HG03280 (cell line): ENCODE measurements around the gene KLF8.
A peak's percentile ranks its signal among the peaks of the same experiment; 100 is the strongest.
"Not testable (repeated sequence)": the region's sequence is repeated elsewhere in the genome, so short reads cannot be mapped to it uniquely, and the experiment has no call there.

Experiments
- ATAC-seq: cut with Tn5 transposase; IDR thresholded peaks from one replicate; pipeline ENCODE4 v1.9.1; 2021; ENCODE audit warnings: mild to moderate bottlenecking, moderate library complexity; ENCODE audit not compliant: unreplicated experiment

Gene KLF8

GRCh38 chrX:56232221-56233082 lies at the start of gene KLF8:
TSS of gene KLF8 (plus strand) at chrX:56232356. CDS start at chrX:56233335, 979 bp downstream.
- peak; percentile 61 for ATAC-seq

- not testable (repeated sequence) for ATAC-seq
Measured at GRCh38 chrX:56206945-56207344, 25.2 kb upstream of the KLF8 start.

GRCh38 chrX:56211701-56212100 lies 20.5 kb upstream of the KLF8 start:
- ATAC-seq = no peak

GRCh38 chrX:56216332-56216731 lies 15.8 kb upstream of the KLF8 start:
- no peak for ATAC-seq

GRCh38 chrX:56219700-56220099 lies 12.5 kb upstream of the KLF8 start:
- ATAC-seq = no peak

- ATAC-seq = no peak
Measured at GRCh38 chrX:56221101-56221500, 11.1 kb upstream of the KLF8 start.

GRCh38 chrX:56222473-56223000 lies 9.6 kb upstream of the KLF8 start:
- ATAC-seq = no peak

- no peak for ATAC-seq
Measured at GRCh38 chrX:56226980-56227379, 5.2 kb upstream of the KLF8 start.

GRCh38 chrX:56228914-56229313 lies 3.2 kb upstream of the KLF8 start:
- ATAC-seq = no peak

GRCh38 chrX:56231537-56232090 lies 542 bp upstream of the KLF8 start:
- ATAC-seq = no peak

GRCh38 chrX:56233100-56233499 lies 944 bp downstream of the KLF8 start:
- ATAC-seq = peak; percentile 19

GRCh38 chrX:56233682-56234081 lies 1.5 kb downstream of the KLF8 start:
- peak; percentile 87 for ATAC-seq

GRCh38 chrX:56248492-56248891 lies 16.3 kb downstream of the KLF8 start:
- ATAC-seq = peak; percentile 78

GRCh38 chrX:56253832-56254703 lies 21.9 kb downstream of the KLF8 start:
- no peak for ATAC-seq

- peak; percentile 60 for ATAC-seq
Measured at GRCh38 chrX:56268888-56269287, 36.7 kb downstream of the KLF8 start.

- ATAC-seq = no peak
Measured at GRCh38 chrX:56278692-56279091, 46.5 kb downstream of the KLF8 start.

- ATAC-seq = no peak
Measured at GRCh38 chrX:56279863-56280262, 47.7 kb downstream of the KLF8 start.

GRCh38 chrX:56281789-56282188 lies 49.6 kb downstream of the KLF8 start:
- no peak for ATAC-seq

GRCh38 chrX:56284269-56284668 lies 52.1 kb downstream of the KLF8 start:
- no peak for ATAC-seq

- no peak for ATAC-seq
Measured at GRCh38 chrX:56288608-56289007, 56.5 kb downstream of the KLF8 start.

- ATAC-seq = no peak
Measured at GRCh38 chrX:56289449-56289848, 57.3 kb downstream of the KLF8 start.
